ENCODE data around the gene PAX5. TPM values are rescaled to one million over a fixed set of nuclear protein-coding genes. Genes with fewer than 3 reads are reported as not detected.

PAX5 gene
- total RNA-seq, 1 experiment from 2014 or later, result not detected

- CTCF ChIA-PET, result no interaction called here
- Histone ChIP-seq H4K20me1 (ENCODE audit: insufficient read depth) (no peaks in the 10 kb centered on the region), H3K27me3 (ENCODE audit: insufficient read depth, low read depth) (peaks cover 50% of the 10 kb centered on the region), H2AFZ (no peak overlapping the region), H3K4me1 (replicated peaks; ENCODE audit: insufficient read depth) (no peaks in the 10 kb centered on the region), H3F3A (ENCODE audit: insufficient read depth, low read depth) (no peaks in the 10 kb centered on the region), H3K9me2 (ENCODE audit: insufficient read depth) (no peaks in the 10 kb centered on the region), H3K4me3 (no peak overlapping the region), H3K4me2 (no peak overlapping the region), H3K79me2 (ENCODE audit: low read depth) (no peaks in the 10 kb centered on the region), H3K9me3 (ENCODE audit: insufficient read depth, low read depth) (no peaks in the 10 kb centered on the region), H3K36me3 (ENCODE audit: low read depth) (no peaks in the 10 kb centered on the region), H3K27ac (no peak overlapping the region)
- POLR2A ChIA-PET (ENCODE audit: unreplicated experiment), result no interaction called here
- intact Hi-C loops (cut with micrococcal nuclease; ENCODE audit: unreplicated experiment), result no loop called here
- no peak for DNase-seq
- BruUV-seq (replicated peaks), result no TSS peak
- TF ChIP-seq EZH2 (IDR thresholded peaks at IDR 0.05; ENCODE audit: low read depth), result no peak
- TF ChIP-seq CTCF (conservative IDR thresholded peaks at IDR 0.05), result no peak
Measured at GRCh38 chr9:36901528-36901927, 132.5 kb downstream of the PAX5 start.

GRCh38 chr9:36900856-36901220, 133.2 kb downstream of the PAX5 start:
- DNase-seq, result no peak
- no peaks in the 10 kb centered on the region for H3K4me1 ChIP-seq (replicated peaks; ENCODE audit: insufficient read depth)
- intact Hi-C loops (cut with micrococcal nuclease; ENCODE audit: unreplicated experiment), result no loop called here
- no TSS peak for BruUV-seq (replicated peaks)
- no peaks in the 10 kb centered on the region for H3F3A ChIP-seq (ENCODE audit: insufficient read depth, low read depth)
- H3K79me2 ChIP-seq (ENCODE audit: low read depth), result no peaks in the 10 kb centered on the region
- ChIA-PET CTCF (no interaction called here), POLR2A (ENCODE audit: unreplicated experiment) (no interaction called here)
- H3K4me3 ChIP-seq, result no peak overlapping the region
- H3K27ac ChIP-seq, result no peak overlapping the region
- H4K20me1 ChIP-seq (ENCODE audit: insufficient read depth), result no peaks in the 10 kb centered on the region
- no peaks in the 10 kb centered on the region for H3K36me3 ChIP-seq (ENCODE audit: low read depth)
- peaks cover 49% of the 10 kb centered on the region for H3K27me3 ChIP-seq (ENCODE audit: insufficient read depth, low read depth)
- no peak overlapping the region for H2AFZ ChIP-seq
- TF ChIP-seq EZH2 (IDR thresholded peaks at IDR 0.05; ENCODE audit: low read depth) (no peak), CTCF (conservative IDR thresholded peaks at IDR 0.05) (no peak)
- H3K4me2 ChIP-seq, result no peak overlapping the region
- H3K9me3 ChIP-seq (ENCODE audit: insufficient read depth, low read depth), result no peaks in the 10 kb centered on the region
- H3K9me2 ChIP-seq (ENCODE audit: insufficient read depth), result no peaks in the 10 kb centered on the region

GRCh38 chr9:36900136-36900855, 133.8 kb downstream of the PAX5 start:
- no peaks in the 10 kb centered on the region for H3K4me1 ChIP-seq (replicated peaks; ENCODE audit: insufficient read depth)
- ChIA-PET CTCF (no interaction called here), POLR2A (ENCODE audit: unreplicated experiment) (interaction anchor here (0.6 kb wide), 1 partner anchor 291 kb away, joined by 3 read pairs; no protein-coding TSS in a partner anchor)
- no peak overlapping the region for H3K27ac ChIP-seq
- no peak overlapping the region for H2AFZ ChIP-seq
- no TSS peak for BruUV-seq (replicated peaks)
- no peaks in the 10 kb centered on the region for H3K36me3 ChIP-seq (ENCODE audit: low read depth)
- no peaks in the 10 kb centered on the region for H3F3A ChIP-seq (ENCODE audit: insufficient read depth, low read depth)
- intact Hi-C loops (cut with micrococcal nuclease; ENCODE audit: unreplicated experiment), result no loop called here
- no peak for DNase-seq
- H3K27me3 ChIP-seq (ENCODE audit: insufficient read depth, low read depth), result peaks cover 49% of the 10 kb centered on the region
- TF ChIP-seq EZH2 (IDR thresholded peaks at IDR 0.05; ENCODE audit: low read depth), result no peak
- no peak for TF ChIP-seq CTCF (conservative IDR thresholded peaks at IDR 0.05)
- H4K20me1 ChIP-seq (ENCODE audit: insufficient read depth), result no peaks in the 10 kb centered on the region
- no peak overlapping the region for H3K4me3 ChIP-seq
- no peak overlapping the region for H3K4me2 ChIP-seq
- H3K79me2 ChIP-seq (ENCODE audit: low read depth), result no peaks in the 10 kb centered on the region
- no peaks in the 10 kb centered on the region for H3K9me3 ChIP-seq (ENCODE audit: insufficient read depth, low read depth)
- H3K9me2 ChIP-seq (ENCODE audit: insufficient read depth), result no peaks in the 10 kb centered on the region
